Upper lobe of right lung (tissue), 1 donor: ENCODE measurements around the gene ERBB2. TPM values are rescaled to one million over a fixed set of nuclear protein-coding genes. Genes with fewer than 3 reads are reported as not detected.

Source experiments
- ATAC-seq: fragments of 200-7000 bp; cut with Tn5 transposase; one replicate; pipeline ENCODE4 v1.9.1; 2020; ENCODE audit warnings: mild to moderate bottlenecking, moderate library complexity
- DNase-seq: peaks from one replicate; pipeline ENCODE4 v3.0.0-alpha.2; 2020
- H3K27ac ChIP-seq: fragments of 200-600 bp; one replicate; pipeline ENCODE4 v1.8.0; 2022
- H3K27me3 ChIP-seq: fragments of 200-600 bp; one replicate; pipeline ENCODE4 v1.8.0; 2022; ENCODE audit warnings: mild to moderate bottlenecking
- H3K36me3 ChIP-seq: fragments of 200-600 bp; one replicate; pipeline ENCODE4 v1.8.0; 2022
- H3K4me1 ChIP-seq: fragments of 200-600 bp; one replicate; pipeline ENCODE4 v1.8.0; 2022
- H3K4me3 ChIP-seq: fragments of 200-600 bp; one replicate; pipeline ENCODE4 v1.8.0; 2022; ENCODE audit warnings: mild to moderate bottlenecking
- H3K9me3 ChIP-seq: fragments of 200-600 bp; one replicate; pipeline ENCODE4 v1.8.0; 2022
- intact Hi-C: fragments of 100-400 bp; cut with DNase I; formaldehyde crosslinking; loops from one replicate; pipeline ENCODE4 v1.11.0; 2022
- total RNA-seq: library from RNA; stranded (reverse); fragmentation: NEBNext Ultra II Directional; extraction: Animal tissue kit (Norgen Biotek cat#: 25700); gene quantifications from one replicate; pipeline ENCODE4 v1.2.1, GENCODE V29; 2021
- TF ChIP-seq, protein P1 (sequence below): fragments of 200-600 bp; IDR thresholded peaks from one replicate; pipeline ENCODE4 v1.8.0; 2022; ENCODE audit warnings: antibody characterized with exemption
- donor health status: DM: no; HTN: yes; CAD: no; lungs with severe emphysema.

Gene ERBB2
- total RNA-seq, 1 donor from 2014 or later = 97.5 TPM

DNA sequence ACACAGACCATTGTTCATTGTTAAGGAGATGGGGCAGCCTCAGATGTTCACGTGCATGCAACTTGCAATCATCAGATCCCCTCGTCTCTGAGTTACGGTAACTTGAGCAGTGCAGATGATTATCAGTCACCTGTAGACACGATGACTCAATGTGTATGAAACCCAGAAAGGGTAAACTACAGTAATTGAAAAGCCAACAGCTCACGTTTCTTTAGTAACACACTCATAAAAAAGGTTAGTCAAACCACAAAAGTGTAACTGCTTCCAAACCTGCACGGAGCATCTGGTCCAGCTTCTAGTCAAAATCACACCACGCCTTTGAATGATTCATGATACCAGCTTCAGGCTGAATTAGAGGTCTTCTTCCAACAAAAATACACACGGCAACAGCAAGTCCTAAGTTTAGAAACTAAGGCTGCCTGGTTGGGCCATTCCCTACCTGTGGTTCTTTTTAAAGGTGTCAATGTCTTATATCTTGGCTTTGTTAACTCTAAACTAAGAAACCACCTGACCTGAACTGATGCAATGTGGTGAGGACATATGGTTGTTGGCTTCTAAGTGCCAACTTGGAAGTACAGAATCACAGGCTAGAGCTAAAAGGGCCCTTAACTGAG is 70.2 kb downstream of the ERBB2 start:
- intact Hi-C loops = no loop called here
- TF ChIP-seq, protein P1, sequence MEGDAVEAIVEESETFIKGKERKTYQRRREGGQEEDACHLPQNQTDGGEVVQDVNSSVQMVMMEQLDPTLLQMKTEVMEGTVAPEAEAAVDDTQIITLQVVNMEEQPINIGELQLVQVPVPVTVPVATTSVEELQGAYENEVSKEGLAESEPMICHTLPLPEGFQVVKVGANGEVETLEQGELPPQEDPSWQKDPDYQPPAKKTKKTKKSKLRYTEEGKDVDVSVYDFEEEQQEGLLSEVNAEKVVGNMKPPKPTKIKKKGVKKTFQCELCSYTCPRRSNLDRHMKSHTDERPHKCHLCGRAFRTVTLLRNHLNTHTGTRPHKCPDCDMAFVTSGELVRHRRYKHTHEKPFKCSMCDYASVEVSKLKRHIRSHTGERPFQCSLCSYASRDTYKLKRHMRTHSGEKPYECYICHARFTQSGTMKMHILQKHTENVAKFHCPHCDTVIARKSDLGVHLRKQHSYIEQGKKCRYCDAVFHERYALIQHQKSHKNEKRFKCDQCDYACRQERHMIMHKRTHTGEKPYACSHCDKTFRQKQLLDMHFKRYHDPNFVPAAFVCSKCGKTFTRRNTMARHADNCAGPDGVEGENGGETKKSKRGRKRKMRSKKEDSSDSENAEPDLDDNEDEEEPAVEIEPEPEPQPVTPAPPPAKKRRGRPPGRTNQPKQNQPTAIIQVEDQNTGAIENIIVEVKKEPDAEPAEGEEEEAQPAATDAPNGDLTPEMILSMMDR = no peak
- H3K36me3 ChIP-seq = no peaks in the 10 kb centered on the region
- H3K27ac ChIP-seq = no peak overlapping the region
- no peaks in the 10 kb centered on the region for H3K4me1 ChIP-seq
- no peaks in the 10 kb centered on the region for H3K9me3 ChIP-seq
- ATAC-seq = no peak
- no peak overlapping the region for H3K4me3 ChIP-seq
- no peaks in the 10 kb centered on the region for H3K27me3 ChIP-seq
- no peak for DNase-seq

DNA sequence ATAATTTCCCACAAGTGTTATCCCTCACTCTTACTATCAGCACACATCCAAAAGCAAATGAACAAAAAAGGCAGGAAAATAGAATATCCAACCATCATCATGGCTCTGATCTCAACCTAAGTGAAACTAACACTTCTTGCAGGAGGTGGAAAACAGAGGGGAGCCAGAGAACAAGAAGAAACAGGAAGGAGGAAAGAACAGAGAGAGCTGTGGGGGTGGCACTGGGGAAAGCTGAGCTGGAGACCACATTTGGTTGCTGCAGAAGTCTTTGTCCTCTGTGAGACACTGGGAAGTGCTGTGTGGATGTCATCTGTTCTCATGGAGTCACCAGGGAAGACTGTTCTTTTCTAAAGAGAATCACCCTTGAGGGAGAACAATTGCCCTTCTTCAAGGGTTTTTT is 72.6 kb downstream of the ERBB2 start:
- DNase-seq (no peak), ATAC-seq (peak; percentile 28)
- H3K9me3 ChIP-seq = no peaks in the 10 kb centered on the region
- TF ChIP-seq, protein P1 = no peak
- peak overlapping the region; percentile 15 for H3K27ac ChIP-seq
- no peaks in the 10 kb centered on the region for H3K36me3 ChIP-seq
- H3K4me3 ChIP-seq = no peak overlapping the region
- H3K27me3 ChIP-seq = no peaks in the 10 kb centered on the region
- intact Hi-C loops = no loop called here
- H3K4me1 ChIP-seq = no peaks in the 10 kb centered on the region

DNA sequence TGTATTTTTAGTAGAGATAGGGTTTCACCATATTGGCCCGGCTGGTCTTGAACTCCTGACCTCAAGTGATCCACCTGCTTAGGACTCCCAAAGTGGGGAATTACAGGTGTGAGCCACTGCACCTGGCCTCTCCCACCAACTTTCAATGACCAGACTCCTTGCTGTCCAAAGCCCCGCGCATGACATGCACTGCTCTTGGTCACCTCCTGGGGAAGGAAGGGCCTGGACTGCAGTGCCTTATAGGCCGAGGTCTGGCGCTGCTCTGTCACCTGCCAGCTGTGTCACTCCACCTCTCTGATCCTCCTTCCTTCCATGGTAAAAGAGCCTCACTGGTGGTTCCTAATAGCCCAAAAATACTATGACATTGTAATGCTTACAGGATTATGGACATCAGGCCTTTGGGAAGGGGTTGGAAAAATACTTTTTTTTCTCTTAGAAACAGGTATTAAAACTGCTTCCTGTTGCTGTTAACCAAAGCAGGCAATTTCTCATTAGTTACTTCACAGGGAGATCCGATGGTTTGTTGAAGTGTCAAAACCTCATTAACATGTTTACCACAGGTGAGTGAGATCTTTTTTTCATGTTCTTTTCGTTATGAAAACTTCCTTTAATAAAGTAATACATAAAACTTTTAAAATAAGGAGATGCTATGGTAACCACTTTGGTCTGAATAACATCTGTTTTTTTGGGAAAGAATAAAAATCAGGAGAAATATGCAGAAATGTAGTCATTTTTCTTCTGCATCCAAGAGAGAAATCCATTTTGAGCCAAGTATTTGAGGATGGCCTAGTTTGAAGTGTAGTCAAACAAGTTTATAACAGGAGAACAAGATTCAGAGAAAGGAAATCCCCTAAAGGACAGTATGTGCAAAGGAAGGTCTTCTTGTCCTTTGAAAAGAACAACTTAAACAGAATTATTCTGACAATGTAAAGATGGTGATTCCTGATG is 73.4 kb downstream of the ERBB2 start:
- H3K4me1 ChIP-seq = no peaks in the 10 kb centered on the region
- DNase-seq (no peak), ATAC-seq (no peak)
- intact Hi-C loops = no loop called here
- H3K27ac ChIP-seq = peak overlapping the region; percentile 15
- TF ChIP-seq, protein P1 = no peak
- H3K4me3 ChIP-seq = no peak overlapping the region
- no peaks in the 10 kb centered on the region for H3K9me3 ChIP-seq
- no peaks in the 10 kb centered on the region for H3K27me3 ChIP-seq
- no peaks in the 10 kb centered on the region for H3K36me3 ChIP-seq

DNA sequence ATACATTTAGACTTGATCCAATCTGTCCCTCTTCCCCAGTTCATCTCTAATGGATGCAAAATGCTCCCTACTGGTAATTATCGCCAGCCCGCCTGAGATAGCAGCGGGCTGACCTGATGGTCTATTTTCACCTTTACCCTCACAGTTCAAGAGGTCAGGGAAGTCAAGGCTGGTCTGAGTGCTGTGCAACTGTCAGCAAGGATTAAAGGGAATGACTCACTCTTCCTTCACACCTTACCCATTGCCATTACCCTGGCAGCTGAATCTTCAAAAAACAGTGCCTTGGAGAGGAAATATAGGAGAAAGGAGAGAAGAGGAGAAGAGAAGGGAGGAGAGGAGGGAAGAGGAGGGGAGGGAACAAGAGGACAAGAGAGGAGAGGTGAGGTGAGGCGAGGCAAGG is 74.2 kb downstream of the ERBB2 start:
- Histone ChIP-seq H3K4me3 (no peak overlapping the region), H3K27ac (no peak overlapping the region), H3K27me3 (no peaks in the 10 kb centered on the region), H3K36me3 (no peaks in the 10 kb centered on the region), H3K4me1 (no peaks in the 10 kb centered on the region), H3K9me3 (no peaks in the 10 kb centered on the region)
- TF ChIP-seq, protein P1 = no peak
- no peak for DNase-seq
- intact Hi-C loops = no loop called here
- no peak for ATAC-seq

DNA sequence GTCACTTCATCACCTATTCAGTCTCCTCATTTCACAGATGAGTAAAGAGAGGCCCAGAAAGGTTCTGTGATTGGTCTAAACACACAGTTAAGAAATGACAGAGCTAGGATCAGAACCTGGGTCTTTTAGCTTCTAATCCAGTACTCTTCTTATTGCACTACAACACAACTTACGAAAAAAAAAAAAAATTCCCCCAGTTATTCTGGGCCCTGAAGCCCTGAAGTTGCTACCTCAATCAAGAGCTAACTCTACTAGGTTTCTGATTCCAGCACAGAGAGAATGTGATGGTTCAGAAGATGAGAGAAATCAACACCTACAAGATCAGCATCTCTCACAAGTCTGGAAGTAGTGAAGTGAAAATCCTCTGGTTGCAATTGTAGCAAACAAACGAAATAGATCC is 75.2 kb downstream of the ERBB2 start:
- intact Hi-C loops = no loop called here
- no peak for ATAC-seq
- Histone ChIP-seq H3K4me3 (peak overlapping the region; percentile 19), H3K36me3 (no peaks in the 10 kb centered on the region), H3K4me1 (no peaks in the 10 kb centered on the region), H3K27me3 (no peaks in the 10 kb centered on the region), H3K27ac (no peak overlapping the region), H3K9me3 (no peaks in the 10 kb centered on the region)
- TF ChIP-seq, protein P1 = no peak
- DNase-seq = no peak
